GM19238 (cell line): ENCODE results near the gene GPX6.
"Not testable (repeated sequence)": the region's sequence is repeated elsewhere in the genome, so short reads cannot be mapped to it uniquely, and the experiment has no call there.

Experiments
- DNase-seq: peaks from one replicate; pipeline ENCODE4 v3.0.0; 2011; ENCODE audit warnings: low spot score; ENCODE audit not compliant: insufficient read length

The GPX6 gene

GRCh38 chr6:28525496-28526039 lies 10.0 kb upstream of the GPX6 start, which contains the start of gene GPX5:
Gene GPX5 (plus strand): TSS chr6:28525881. CDS start chr6:28526014, 133 bp downstream.
- DNase-seq: no peak

- DNase-seq: no peak
Measured at GRCh38 chr6:28523241-28523622, 7.6 kb upstream of the GPX6 start.

- no peak for DNase-seq
Measured at GRCh38 chr6:28522594-28523240, 7.1 kb upstream of the GPX6 start.

GRCh38 chr6:28517964-28518363 lies 2.4 kb upstream of the GPX6 start:
- DNase-seq: no peak

GRCh38 chr6:28512387-28512786 lies 3.2 kb downstream of the GPX6 start:
- not testable (repeated sequence) for DNase-seq

- DNase-seq: no peak
Measured at GRCh38 chr6:28511628-28512300, 3.8 kb downstream of the GPX6 start.

- DNase-seq: no peak
Measured at GRCh38 chr6:28506807-28507475, 8.7 kb downstream of the GPX6 start.

- no peak for DNase-seq
Measured at GRCh38 chr6:28505733-28506132, 9.9 kb downstream of the GPX6 start.

- not testable (repeated sequence) for DNase-seq
Measured at GRCh38 chr6:28502709-28503305, 12.8 kb downstream of the GPX6 start.

GRCh38 chr6:28502136-28502535 lies 13.5 kb downstream of the GPX6 start:
- DNase-seq: not testable (repeated sequence)

GRCh38 chr6:28501259-28501658 lies 14.3 kb downstream of the GPX6 start:
- DNase-seq: no peak

- DNase-seq: no peak
Measured at GRCh38 chr6:28497893-28498292, 17.7 kb downstream of the GPX6 start.

GRCh38 chr6:28497306-28497705 lies 18.3 kb downstream of the GPX6 start:
- no peak for DNase-seq

- no peak for DNase-seq
Measured at GRCh38 chr6:28496099-28496779, 19.4 kb downstream of the GPX6 start.

GRCh38 chr6:28491984-28492317 lies 23.6 kb downstream of the GPX6 start:
- no peak for DNase-seq

- no peak for DNase-seq
Measured at GRCh38 chr6:28490205-28490890, 25.2 kb downstream of the GPX6 start.

GRCh38 chr6:28489366-28490204 lies 26.0 kb downstream of the GPX6 start:
- peak; percentile 49 for DNase-seq

- DNase-seq: no peak
Measured at GRCh38 chr6:28488916-28489365, 26.7 kb downstream of the GPX6 start.

GRCh38 chr6:28486988-28487742 lies 28.4 kb downstream of the GPX6 start:
- no peak for DNase-seq
